ENCODE results near the gene FAM156A. TPM values are rescaled to one million over a fixed set of nuclear protein-coding genes. Genes with fewer than 3 reads are reported as not detected.

FAM156A gene
- total RNA-seq, 1 donor from 2014 or later = 24.1 TPM

- Histone ChIP-seq H3K4me1 (ENCODE audit: insufficient read depth, low read length) (no peaks in the 10 kb centered on the region), H3K27ac (ENCODE audit: low read depth, low read length) (no peak overlapping the region), H3K79me2 (ENCODE audit: insufficient read depth, low read length) (no peaks in the 10 kb centered on the region), H3K4me2 (ENCODE audit: low read length) (no peak overlapping the region), H3K4me3 (ENCODE audit: insufficient read depth, low read depth, low read length) (no peak overlapping the region), H3K27me3 (ENCODE audit: insufficient read depth, low read length) (peaks cover 2% of the 10 kb centered on the region), H3K9me3 (ENCODE audit: insufficient read depth, low read depth, low read length) (no peaks in the 10 kb centered on the region), H3K36me3 (ENCODE audit: insufficient read depth, low read length) (no peaks in the 10 kb centered on the region), H2AFZ (ENCODE audit: low read depth, low read length) (no peak overlapping the region), H4K20me1 (ENCODE audit: insufficient read depth, low read length) (no peaks in the 10 kb centered on the region), H3K9ac (ENCODE audit: low read length) (no peak overlapping the region)
- Mint-ChIP-seq H3K9me3 (ENCODE audit: unreplicated experiment) (no peaks in the 10 kb centered on the region), H3K27me3 (ENCODE audit: low read depth, unreplicated experiment) (no peaks in the 10 kb centered on the region), H3K4me1 (ENCODE audit: low read depth, unreplicated experiment) (peaks cover 10% of the 10 kb centered on the region), H3K27ac (ENCODE audit: unreplicated experiment) (no peak overlapping the region), H3K36me3 (ENCODE audit: low read depth, unreplicated experiment) (no peaks in the 10 kb centered on the region), H3K4me3 (ENCODE audit: unreplicated experiment) (no peak overlapping the region)
- TF ChIP-seq EZH2 (IDR thresholded peaks at IDR 0.05; ENCODE audit: insufficient read depth, low read length) = no peak
- no peak for TF ChIP-seq CTCF (IDR thresholded peaks at IDR 0.05; ENCODE audit: insufficient read depth, low read depth, low read length)
- FAIRE-seq = no peak
- DNase-seq (ENCODE audit: low read depth) = no peak
These were observed 45.7 kb upstream of the FAM156A start for GRCh38 chrX:53004038-53004437.

GRCh38 chrX:53003111-53003510 lies 44.8 kb upstream of the FAM156A start:
- Mint-ChIP-seq H3K27ac (ENCODE audit: unreplicated experiment) (no peak overlapping the region), H3K4me1 (ENCODE audit: low read depth, unreplicated experiment) (peaks cover 10% of the 10 kb centered on the region), H3K27me3 (ENCODE audit: low read depth, unreplicated experiment) (no peaks in the 10 kb centered on the region), H3K36me3 (ENCODE audit: low read depth, unreplicated experiment) (no peaks in the 10 kb centered on the region), H3K9me3 (ENCODE audit: unreplicated experiment) (no peaks in the 10 kb centered on the region), H3K4me3 (ENCODE audit: unreplicated experiment) (no peak overlapping the region)
- Histone ChIP-seq H3K27ac (ENCODE audit: low read depth, low read length) (no peak overlapping the region), H3K9ac (ENCODE audit: low read length) (no peak overlapping the region), H3K4me2 (ENCODE audit: low read length) (no peak overlapping the region), H3K4me1 (ENCODE audit: insufficient read depth, low read length) (no peaks in the 10 kb centered on the region), H3K36me3 (ENCODE audit: insufficient read depth, low read length) (no peaks in the 10 kb centered on the region), H4K20me1 (ENCODE audit: insufficient read depth, low read length) (no peaks in the 10 kb centered on the region), H3K4me3 (ENCODE audit: insufficient read depth, low read depth, low read length) (no peak overlapping the region), H3K9me3 (ENCODE audit: insufficient read depth, low read depth, low read length) (no peaks in the 10 kb centered on the region), H3K27me3 (ENCODE audit: insufficient read depth, low read length) (peaks cover 2% of the 10 kb centered on the region), H3K79me2 (ENCODE audit: insufficient read depth, low read length) (no peaks in the 10 kb centered on the region), H2AFZ (ENCODE audit: low read depth, low read length) (no peak overlapping the region)
- no peak for TF ChIP-seq EZH2 (IDR thresholded peaks at IDR 0.05; ENCODE audit: insufficient read depth, low read length)
- TF ChIP-seq CTCF (IDR thresholded peaks at IDR 0.05; ENCODE audit: insufficient read depth, low read depth, low read length) = no peak
- no peak for DNase-seq (ENCODE audit: low read depth)
- no peak for FAIRE-seq

- no peak overlapping the region for H3K9ac ChIP-seq (ENCODE audit: low read length)
- no peak overlapping the region for H3K27ac ChIP-seq (ENCODE audit: low read depth, low read length)
- H3K4me2 ChIP-seq (ENCODE audit: low read length) = no peak overlapping the region
- H3K9me3 ChIP-seq (ENCODE audit: insufficient read depth, low read depth, low read length) = no peaks in the 10 kb centered on the region
- H3K4me3 ChIP-seq (ENCODE audit: insufficient read depth, low read depth, low read length) = no peak overlapping the region
- H3K27me3 ChIP-seq (ENCODE audit: insufficient read depth, low read length) = peaks cover 2% of the 10 kb centered on the region
- Mint-ChIP-seq H3K9me3 (ENCODE audit: unreplicated experiment) (no peaks in the 10 kb centered on the region), H3K4me1 (ENCODE audit: low read depth, unreplicated experiment) (peaks cover 10% of the 10 kb centered on the region), H3K27me3 (ENCODE audit: low read depth, unreplicated experiment) (no peaks in the 10 kb centered on the region), H3K4me3 (ENCODE audit: unreplicated experiment) (no peak overlapping the region), H3K36me3 (ENCODE audit: low read depth, unreplicated experiment) (no peaks in the 10 kb centered on the region), H3K27ac (ENCODE audit: unreplicated experiment) (no peak overlapping the region)
- FAIRE-seq = no peak
- no peaks in the 10 kb centered on the region for H3K36me3 ChIP-seq (ENCODE audit: insufficient read depth, low read length)
- H3K4me1 ChIP-seq (ENCODE audit: insufficient read depth, low read length) = no peaks in the 10 kb centered on the region
- H3K79me2 ChIP-seq (ENCODE audit: insufficient read depth, low read length) = no peaks in the 10 kb centered on the region
- TF ChIP-seq CTCF (IDR thresholded peaks at IDR 0.05; ENCODE audit: insufficient read depth, low read depth, low read length) (no peak), EZH2 (IDR thresholded peaks at IDR 0.05; ENCODE audit: insufficient read depth, low read length) (no peak)
- no peaks in the 10 kb centered on the region for H4K20me1 ChIP-seq (ENCODE audit: insufficient read depth, low read length)
- no peak for DNase-seq (ENCODE audit: low read depth)
- no peak overlapping the region for H2AFZ ChIP-seq (ENCODE audit: low read depth, low read length)
These were observed 43.6 kb upstream of the FAM156A start for GRCh38 chrX:53001958-53002357.

Data from astrocyte (in vitro differentiated cells and primary cell).